Adrenal gland (tissue), 12 donors: ENCODE measurements around the gene PTPRN2. TPM values are rescaled to one million over a fixed set of nuclear protein-coding genes. Genes with fewer than 3 reads are reported as not detected.

Experiments used
- DNase-seq, 7 donors: peaks; one replicate each; pipeline ENCODE4 v3.0.0-alpha.2; 2019 to 2020
- H3K27ac ChIP-seq, 5 donors: fragments of 200-600 bp; sonication (generic) in 4 of 5; 1 replicate in 3 of 5; 2 replicates in 2 of 5; pipeline versions ENCODE4 v1.5.1 to v1.8.0; 2016 to 2020; ENCODE audit warnings: mild to moderate bottlenecking in 1 of 5
- H3K27me3 ChIP-seq: fragments of 200-600 bp; 2 replicates; pipeline ENCODE4 v1.8.0; 2021
- H3K36me3 ChIP-seq, 2 donors: fragments of 200-600 bp; replicated peaks in 1 of 2; 1 replicate in 1 of 2; 2 replicates in 1 of 2; pipeline versions ENCODE4 v1.5.1 to v1.8.0; 2018 to 2022
- H3K4me1 ChIP-seq, 2 donors: fragments of 200-600 bp; replicated peaks in 1 of 2; 1 replicate in 1 of 2; 2 replicates in 1 of 2; pipeline versions ENCODE4 v1.5.1 to v1.8.0; 2018 to 2021
- H3K4me3 ChIP-seq, 4 donors: fragments of 200-600 bp; sonication (generic) in 3 of 4; one replicate each; pipeline ENCODE4 v1.5.1; 2016 to 2018
- H3K9me3 ChIP-seq, 3 donors: fragments of 200-600 bp; sonication (generic) in 1 of 3; replicated peaks in 1 of 3; 1 replicate in 2 of 3; 2 replicates in 1 of 3; pipeline versions ENCODE4 v1.5.1 to v1.8.0; 2016 to 2021
- POLR2A ChIP-seq, 2 donors: fragments of 450-650 bp; IDR thresholded peaks; one replicate each; pipeline ENCODE4 v1.6.1; 2017; ENCODE audit warnings: antibody characterized with exemption in 2 of 2, mild to moderate bottlenecking in 2 of 2, moderate library complexity in 1 of 2
- WGBS, 4 donors: extraction: QIAGEN DNeasy Blood & Tissue Kit in 2 of 4; methylation state at CpG; one replicate each; pipeline versions ENCODE4 v1.1.5 to v1.1.7; 2013 to 2017; 5-methylcytosine and 5-hydroxymethylcytosine counted together
- intact Hi-C, 2 donors: fragments of 100-400 bp; cut with DNase I; formaldehyde crosslinking; loops; one replicate each; pipeline versions ENCODE4 v1.14.1 to v1.15.0; 2022 to 2023
- polyA plus RNA-seq, 3 donors: library from polyadenylated mRNA; stranded (reverse); fragments of 200-250 nt in 2 of 3; fragments of 350-450 nt in 1 of 3; fragmentation: Illumina TruSeq in 1 of 3; extraction: RNeasy Lipid Tissue Mini Kit (QIAGEN cat#74804) in 1 of 3; gene quantifications; one replicate each; pipeline ENCODE4 v1.2.3, GENCODE V29; 2013 to 2014
- total RNA-seq, 9 donors: library from RNA; depleted of rRNA in 4 of 9; stranded (reverse); fragments of >200 nt in 4 of 9; fragments of 120-200 nt in 1 of 9; fragmentation: NEBNext Ultra II Directional in 1 of 9; extraction: Animal tissue kit (Norgen Biotek cat#: 25700) in 1 of 9; gene quantifications; one replicate each; pipeline versions ENCODE4 v1.1.0 to v1.2.4, GENCODE V29; 2013 to 2023
- TF ChIP-seq, protein P1 (sequence below), 6 experiments: fragments of 450-650 bp in 4 of 6; fragments of 200-600 bp in 2 of 6; sonication (generic) in 1 of 6; IDR thresholded peaks; 1 replicate in 5 of 6; 2 replicates in 1 of 6; pipeline versions ENCODE4 v1.5.1 to v1.8.0; 2016 to 2021; ENCODE audit warnings: antibody characterized with exemption in 6 of 6, mild to moderate bottlenecking in 2 of 6, moderate library complexity in 1 of 6
- donor health status: healthy with polysubstance abuse.
- donor health status: Bipolar disorder and iron deficiency.
- donor health status: DM: yes; HTN: yes; CAD: no.
- donor health status: DM: no; HTN: no; CAD: no.
- donor health status: DM: no; HTN: no; CAD: no.
- donor health status: DM: yes; HTN: yes; CAD: no.

PTPRN2 gene
- total and polyA plus RNA-seq, 12 donors, result 2.2 to 16.2 (median 3.4) TPM

DNA sequence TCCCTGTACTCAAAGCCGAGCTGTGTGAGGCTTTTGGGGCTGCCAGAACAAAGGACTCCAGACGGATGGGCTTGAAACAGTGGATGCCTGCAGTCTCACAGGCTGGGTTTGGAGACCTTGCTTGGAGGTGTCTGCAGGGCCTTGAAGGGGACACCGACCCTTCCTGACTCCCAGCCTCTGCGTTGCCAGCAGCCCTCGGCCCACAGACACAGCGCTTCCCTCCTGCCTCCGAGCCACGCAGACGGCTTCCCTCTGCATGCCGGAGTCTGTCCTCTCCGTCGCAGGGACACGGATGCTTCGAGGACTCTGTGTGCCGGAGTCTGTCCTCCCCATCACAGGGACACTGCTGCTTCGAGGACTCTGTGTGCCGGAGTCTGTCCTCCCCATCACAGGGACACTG is 726.1 kb downstream of the PTPRN2 start:
- DNase-seq, result no peak
- Histone ChIP-seq H3K27ac (no peak overlapping the region), H3K36me3 (no peaks in the 10 kb centered on the region), H3K9me3 (no peaks in the 10 kb centered on the region), H3K4me3 (no peak overlapping the region), H3K27me3 (no peaks in the 10 kb centered on the region), H3K4me1 (no peaks in the 10 kb centered on the region)
- intact Hi-C loops, result no loop called here
- TF ChIP-seq, protein P1, sequence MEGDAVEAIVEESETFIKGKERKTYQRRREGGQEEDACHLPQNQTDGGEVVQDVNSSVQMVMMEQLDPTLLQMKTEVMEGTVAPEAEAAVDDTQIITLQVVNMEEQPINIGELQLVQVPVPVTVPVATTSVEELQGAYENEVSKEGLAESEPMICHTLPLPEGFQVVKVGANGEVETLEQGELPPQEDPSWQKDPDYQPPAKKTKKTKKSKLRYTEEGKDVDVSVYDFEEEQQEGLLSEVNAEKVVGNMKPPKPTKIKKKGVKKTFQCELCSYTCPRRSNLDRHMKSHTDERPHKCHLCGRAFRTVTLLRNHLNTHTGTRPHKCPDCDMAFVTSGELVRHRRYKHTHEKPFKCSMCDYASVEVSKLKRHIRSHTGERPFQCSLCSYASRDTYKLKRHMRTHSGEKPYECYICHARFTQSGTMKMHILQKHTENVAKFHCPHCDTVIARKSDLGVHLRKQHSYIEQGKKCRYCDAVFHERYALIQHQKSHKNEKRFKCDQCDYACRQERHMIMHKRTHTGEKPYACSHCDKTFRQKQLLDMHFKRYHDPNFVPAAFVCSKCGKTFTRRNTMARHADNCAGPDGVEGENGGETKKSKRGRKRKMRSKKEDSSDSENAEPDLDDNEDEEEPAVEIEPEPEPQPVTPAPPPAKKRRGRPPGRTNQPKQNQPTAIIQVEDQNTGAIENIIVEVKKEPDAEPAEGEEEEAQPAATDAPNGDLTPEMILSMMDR (IDR thresholded peaks at IDR 0.05), result no peak
- no peak for TF ChIP-seq POLR2A (IDR thresholded peaks at IDR 0.05)
- 76 to 87% (median 83%) methylated on average over 10 to 17 of the region's 17 CpGs for WGBS, 4 donors

DNA sequence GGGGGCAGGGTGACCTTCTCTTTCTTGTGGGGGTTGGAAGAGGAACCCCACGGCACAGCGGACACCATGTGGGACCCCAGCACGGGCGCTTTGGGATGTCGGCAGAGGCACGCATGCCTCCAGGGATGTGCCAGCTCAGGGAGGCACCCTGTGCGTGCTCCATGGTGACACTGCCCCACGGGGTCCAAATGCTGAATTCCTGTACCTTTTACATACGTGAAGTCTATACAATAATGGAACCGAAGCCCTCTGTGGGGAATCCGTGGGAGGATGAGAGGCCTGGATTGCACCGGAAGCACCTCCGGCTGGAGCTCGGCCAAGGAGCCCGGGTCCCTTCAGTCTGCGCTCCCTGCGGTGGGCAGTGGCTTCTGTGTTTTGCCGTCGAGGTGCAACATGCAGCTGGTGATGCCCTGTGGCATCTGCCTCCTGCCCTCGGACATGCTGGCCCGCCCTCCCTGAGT is 726.6 kb downstream of the PTPRN2 start:
- no peak for TF ChIP-seq POLR2A (IDR thresholded peaks at IDR 0.05)
- TF ChIP-seq, protein P1 (IDR thresholded peaks at IDR 0.05), result no peak
- Histone ChIP-seq H3K4me1 (no peaks in the 10 kb centered on the region), H3K27me3 (no peaks in the 10 kb centered on the region), H3K4me3 (no peak overlapping the region), H3K9me3 (no peaks in the 10 kb centered on the region), H3K36me3 (no peaks in the 10 kb centered on the region), H3K27ac (no peak overlapping the region)
- 71 to 89% (median 78%) methylated on average over 17 to 21 of the region's 21 CpGs for WGBS, 4 donors
- no peak for DNase-seq
- intact Hi-C loops, result no loop called here

DNA sequence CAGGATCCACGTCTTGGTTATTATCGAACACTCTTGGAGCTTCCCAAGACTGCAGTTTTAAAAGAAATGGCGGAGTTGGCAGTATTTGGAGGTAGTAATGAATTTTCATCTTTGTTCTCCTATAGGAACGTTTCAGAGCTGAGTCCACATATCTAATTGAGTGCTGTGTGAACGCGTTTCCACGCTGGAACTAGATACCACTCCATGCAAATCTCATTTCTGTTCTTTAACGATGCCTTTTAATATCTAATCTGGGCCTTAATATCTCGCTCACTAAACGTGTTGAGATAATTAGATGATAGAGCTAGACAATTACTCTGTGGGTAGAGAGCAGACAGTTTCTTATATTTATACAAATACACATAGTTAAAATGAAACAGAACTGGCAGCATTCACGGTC is 727.2 kb downstream of the PTPRN2 start:
- Histone ChIP-seq H3K4me1 (no peaks in the 10 kb centered on the region), H3K36me3 (no peaks in the 10 kb centered on the region), H3K27ac (no peak overlapping the region), H3K4me3 (no peak overlapping the region), H3K27me3 (no peaks in the 10 kb centered on the region), H3K9me3 (no peaks in the 10 kb centered on the region)
- intact Hi-C loops, result no loop called here
- TF ChIP-seq, protein P1 (IDR thresholded peaks at IDR 0.05), result no peak
- no peak for TF ChIP-seq POLR2A (IDR thresholded peaks at IDR 0.05)
- 76 to 90% (median 83%) methylated on average over 11 of the region's 11 CpGs for WGBS, 4 donors
- no peak for DNase-seq

DNA sequence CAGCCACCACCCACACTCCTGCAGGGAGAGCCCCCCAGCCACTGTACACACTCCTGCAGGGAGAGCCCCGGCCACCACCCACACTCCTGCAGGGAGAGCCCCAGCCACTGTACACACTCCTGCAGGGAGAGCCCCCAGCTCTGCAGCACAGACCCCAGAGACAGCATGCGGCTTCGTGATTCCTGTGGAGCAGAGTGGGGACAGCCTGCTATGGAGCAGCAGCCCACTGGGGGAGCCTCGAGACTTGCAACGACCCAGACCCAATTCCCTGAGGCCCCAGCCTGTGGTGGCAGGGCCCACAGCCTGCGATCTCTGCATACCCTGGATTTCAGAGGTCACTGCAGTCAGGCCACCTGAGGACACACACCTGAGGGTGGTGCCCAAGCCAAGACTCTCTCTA is 727.7 kb downstream of the PTPRN2 start:
- no peaks in the 10 kb centered on the region for H3K27me3 ChIP-seq
- no peak overlapping the region for H3K4me3 ChIP-seq
- TF ChIP-seq, protein P1 (IDR thresholded peaks at IDR 0.05), result no peak
- no peak for TF ChIP-seq POLR2A (IDR thresholded peaks at IDR 0.05)
- H3K27ac ChIP-seq, result no peak overlapping the region
- no peak for DNase-seq
- intact Hi-C loops, result no loop called here
- H3K9me3 ChIP-seq, result no peaks in the 10 kb centered on the region
- 71 to 100% (median 79%) methylated on average over 1 to 6 of the region's 6 CpGs for WGBS, 4 donors
- H3K4me1 ChIP-seq, result no peaks in the 10 kb centered on the region
- no peaks in the 10 kb centered on the region for H3K36me3 ChIP-seq
